ENCODE results near the gene PCGF3. TPM values are rescaled to one million over a fixed set of nuclear protein-coding genes. Genes with fewer than 3 reads are reported as not detected.
"Not testable (repeated sequence)": the region's sequence is repeated elsewhere in the genome, so short reads cannot be mapped to it uniquely, and the experiment has no call there.

PCGF3 gene
- total RNA-seq, 2 experiments from 2014 or later: 51.5 to 52.1 TPM

DNA sequence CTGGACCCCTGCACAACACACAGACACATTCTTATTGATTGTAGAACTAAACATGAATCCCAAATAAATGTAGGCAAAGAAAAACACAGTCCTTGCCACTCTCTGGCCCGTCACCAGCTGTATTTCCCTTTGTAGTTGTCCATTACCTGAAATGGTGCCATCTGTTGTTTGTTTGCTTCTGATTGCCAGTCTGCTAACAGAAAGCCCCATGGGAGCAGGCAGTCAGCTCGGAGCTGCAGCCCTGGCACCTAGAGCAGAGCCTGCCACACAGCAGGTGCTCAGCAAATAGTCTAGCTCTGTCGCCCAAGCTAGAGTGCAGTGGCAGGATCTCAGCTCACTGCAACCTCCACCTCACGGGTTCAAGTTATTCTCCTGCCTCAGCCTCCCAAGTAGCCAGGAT lies 91.4 kb downstream of the PCGF3 start:
- Mint-ChIP-seq H3K27ac (no peak overlapping the region), H3K36me3 (ENCODE audit: low read depth) (no peaks in the 10 kb centered on the region), H3K4me1 (peaks cover 38% of the 10 kb centered on the region), H3K27me3 (peaks cover 32% of the 10 kb centered on the region), H3K9me3 (peaks cover 7% of the 10 kb centered on the region), H3K4me3 (no peak overlapping the region)
- CTCF ChIA-PET: no interaction called here
- POLR2A ChIA-PET: interaction anchor here (3.0 kb wide), 1 partner anchor 14 kb away, joined by 18 read pairs; no protein-coding TSS in a partner anchor
- no peak for DNase-seq

GRCh38 chr4:801436-802124 lies 95.9 kb downstream of the PCGF3 start:
- Mint-ChIP-seq H3K27me3 (peaks cover 20% of the 10 kb centered on the region), H3K9me3 (peaks cover 19% of the 10 kb centered on the region), H3K36me3 (ENCODE audit: low read depth) (no peaks in the 10 kb centered on the region), H3K4me3 (no peak overlapping the region), H3K4me1 (peaks cover 19% of the 10 kb centered on the region), H3K27ac (no peak overlapping the region)
- DNase-seq: no peak
- CTCF ChIA-PET: no interaction called here
- POLR2A ChIA-PET: no interaction called here

- Mint-ChIP-seq H3K36me3 (ENCODE audit: low read depth) (no peaks in the 10 kb centered on the region), H3K4me1 (peaks cover 13% of the 10 kb centered on the region), H3K4me3 (no peak overlapping the region), H3K9me3 (peaks cover 19% of the 10 kb centered on the region), H3K27ac (no peak overlapping the region), H3K27me3 (peaks cover 20% of the 10 kb centered on the region)
- DNase-seq: no peak
- CTCF ChIA-PET: no interaction called here
- POLR2A ChIA-PET: no interaction called here
These were observed 98.3 kb downstream of the PCGF3 start for GRCh38 chr4:803884-804283.

DNA sequence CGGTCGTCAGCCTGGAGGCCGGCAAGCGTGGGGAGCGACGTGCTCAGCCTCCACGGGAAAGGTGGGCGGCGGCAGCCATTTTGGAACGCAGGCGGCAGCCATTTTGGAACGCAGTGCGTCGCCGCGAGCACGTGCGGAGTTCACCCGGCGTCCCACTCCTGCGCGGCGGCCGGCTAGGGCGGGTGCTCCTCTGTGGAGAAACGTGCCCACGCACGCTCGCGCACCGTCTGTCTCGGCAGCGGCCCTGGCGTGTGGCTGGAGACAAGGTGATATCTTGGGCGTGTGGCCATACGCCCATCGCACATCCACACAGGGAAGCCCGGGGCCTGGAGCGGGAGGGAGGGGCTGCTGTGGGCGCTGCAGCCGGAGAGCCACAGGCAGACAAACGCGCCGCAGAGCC lies 99.2 kb downstream of the PCGF3 start:
- no peak overlapping the region for H3K4me3 Mint-ChIP-seq
- no peak overlapping the region for H3K27ac Mint-ChIP-seq
- H3K27me3 Mint-ChIP-seq: peaks cover 20% of the 10 kb centered on the region
- no peak for DNase-seq
- no peaks in the 10 kb centered on the region for H3K36me3 Mint-ChIP-seq (ENCODE audit: low read depth)
- POLR2A ChIA-PET: no interaction called here
- H3K4me1 Mint-ChIP-seq: peaks cover 4% of the 10 kb centered on the region
- H3K9me3 Mint-ChIP-seq: peaks cover 19% of the 10 kb centered on the region
- CTCF ChIA-PET: no interaction called here

GRCh38 chr4:806979-807378 lies 101.3 kb downstream of the PCGF3 start:
- Mint-ChIP-seq H3K27me3 (peaks cover 22% of the 10 kb centered on the region), H3K9me3 (peaks cover 13% of the 10 kb centered on the region)
- POLR2A ChIA-PET; H3K27ac Mint-ChIP-seq; H3K4me1 Mint-ChIP-seq; H3K36me3 Mint-ChIP-seq (ENCODE audit: low read depth); DNase-seq; H3K4me3 Mint-ChIP-seq; CTCF ChIA-PET: not testable (repeated sequence)

DNA sequence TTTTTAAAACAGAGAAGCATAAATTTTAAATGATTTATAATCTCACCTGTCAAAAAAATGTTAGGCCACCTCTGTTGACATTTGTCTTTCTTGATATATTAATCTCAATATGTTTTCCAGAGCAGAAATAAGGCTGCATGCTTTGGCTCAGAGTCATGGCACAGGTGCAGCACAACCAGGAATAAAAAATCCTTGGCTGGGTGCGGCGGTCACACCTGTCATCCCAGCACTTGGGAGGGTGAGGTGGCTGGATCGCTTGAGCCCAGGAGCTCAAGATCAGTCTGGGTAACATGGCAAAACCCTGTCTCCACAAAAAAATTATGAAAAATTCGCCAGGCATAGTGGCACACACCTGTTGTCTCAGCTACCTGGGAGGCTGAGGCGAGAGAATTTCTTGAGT lies 102.2 kb downstream of the PCGF3 start:
- peaks cover 9% of the 10 kb centered on the region for H3K9me3 Mint-ChIP-seq
- no peak overlapping the region for H3K4me3 Mint-ChIP-seq
- H3K4me1 Mint-ChIP-seq: no peaks in the 10 kb centered on the region
- ChIA-PET POLR2A (no interaction called here), CTCF (no interaction called here)
- H3K27ac Mint-ChIP-seq: no peak overlapping the region
- no peaks in the 10 kb centered on the region for H3K36me3 Mint-ChIP-seq (ENCODE audit: low read depth)
- no peak for DNase-seq
- peaks cover 29% of the 10 kb centered on the region for H3K27me3 Mint-ChIP-seq

GRCh38 chr4:808860-809570 lies 103.4 kb downstream of the PCGF3 start:
- ChIA-PET CTCF (no interaction called here), POLR2A (no interaction called here)
- Mint-ChIP-seq H3K9me3 (peaks cover 6% of the 10 kb centered on the region), H3K27me3 (peaks cover 40% of the 10 kb centered on the region), H3K4me3 (no peak overlapping the region), H3K36me3 (ENCODE audit: low read depth) (no peaks in the 10 kb centered on the region), H3K4me1 (no peaks in the 10 kb centered on the region), H3K27ac (no peak overlapping the region)
- DNase-seq: no peak

DNA sequence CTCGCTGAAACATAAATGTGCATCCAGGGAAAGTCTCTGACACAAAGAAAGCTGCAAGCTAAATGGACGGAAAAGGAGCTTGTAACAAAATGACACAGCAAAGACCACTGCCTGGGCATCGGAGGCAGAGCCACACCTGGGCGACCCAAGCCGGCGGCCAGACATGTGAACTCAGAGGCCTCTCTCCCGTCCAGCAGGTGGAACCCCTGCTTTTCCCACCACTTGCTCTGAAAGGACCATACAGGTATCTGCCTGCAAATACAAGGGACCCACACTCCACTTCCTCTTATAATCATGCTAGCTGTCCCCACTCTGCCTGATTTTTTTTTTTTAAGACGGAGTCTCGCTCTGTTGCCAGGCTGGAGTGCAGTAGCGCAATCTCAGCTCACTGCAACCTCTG lies 108.3 kb downstream of the PCGF3 start:
- H3K27ac Mint-ChIP-seq: no peak overlapping the region
- H3K36me3 Mint-ChIP-seq (ENCODE audit: low read depth): no peaks in the 10 kb centered on the region
- peaks cover 41% of the 10 kb centered on the region for H3K27me3 Mint-ChIP-seq
- POLR2A ChIA-PET: no interaction called here
- no peak for DNase-seq
- H3K9me3 Mint-ChIP-seq: no peaks in the 10 kb centered on the region
- no peak overlapping the region for H3K4me3 Mint-ChIP-seq
- CTCF ChIA-PET: no interaction called here
- H3K4me1 Mint-ChIP-seq: no peaks in the 10 kb centered on the region

DNA sequence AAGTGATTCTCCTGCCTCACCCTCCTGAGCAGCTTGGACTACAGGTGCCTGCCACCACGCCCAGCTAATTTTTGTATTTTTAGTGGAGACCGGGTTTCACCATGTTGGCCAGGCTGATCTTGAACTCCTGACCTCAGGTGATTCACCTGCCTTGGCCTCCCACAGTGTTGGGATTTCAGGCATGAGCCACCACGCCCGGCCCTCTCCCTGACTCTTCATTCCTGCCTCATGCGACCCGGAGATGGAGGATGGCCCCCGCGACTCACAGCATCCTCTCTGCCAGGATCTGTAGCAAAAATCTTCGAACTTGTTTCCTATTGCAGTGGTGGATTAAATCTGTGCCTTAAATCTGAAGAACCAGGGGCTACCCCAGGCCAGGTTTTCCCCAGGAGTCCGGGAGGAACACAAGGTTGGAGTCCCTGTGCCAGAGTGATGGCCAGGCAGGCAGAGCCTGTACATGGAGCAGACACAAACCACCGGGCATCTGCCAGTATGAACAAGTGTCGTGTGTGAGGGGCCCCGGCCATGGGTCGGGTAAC lies 108.7 kb downstream of the PCGF3 start:
- Mint-ChIP-seq H3K27me3 (peaks cover 41% of the 10 kb centered on the region), H3K36me3 (ENCODE audit: low read depth) (no peaks in the 10 kb centered on the region), H3K27ac (no peak overlapping the region), H3K4me1 (no peaks in the 10 kb centered on the region), H3K9me3 (no peaks in the 10 kb centered on the region), H3K4me3 (no peak overlapping the region)
- DNase-seq: no peak
- POLR2A ChIA-PET: no interaction called here
- CTCF ChIA-PET: interaction anchor here (1.5 kb wide), 1 partner anchor 71 kb away, joined by 4 read pairs; no protein-coding TSS in a partner anchor

DNA sequence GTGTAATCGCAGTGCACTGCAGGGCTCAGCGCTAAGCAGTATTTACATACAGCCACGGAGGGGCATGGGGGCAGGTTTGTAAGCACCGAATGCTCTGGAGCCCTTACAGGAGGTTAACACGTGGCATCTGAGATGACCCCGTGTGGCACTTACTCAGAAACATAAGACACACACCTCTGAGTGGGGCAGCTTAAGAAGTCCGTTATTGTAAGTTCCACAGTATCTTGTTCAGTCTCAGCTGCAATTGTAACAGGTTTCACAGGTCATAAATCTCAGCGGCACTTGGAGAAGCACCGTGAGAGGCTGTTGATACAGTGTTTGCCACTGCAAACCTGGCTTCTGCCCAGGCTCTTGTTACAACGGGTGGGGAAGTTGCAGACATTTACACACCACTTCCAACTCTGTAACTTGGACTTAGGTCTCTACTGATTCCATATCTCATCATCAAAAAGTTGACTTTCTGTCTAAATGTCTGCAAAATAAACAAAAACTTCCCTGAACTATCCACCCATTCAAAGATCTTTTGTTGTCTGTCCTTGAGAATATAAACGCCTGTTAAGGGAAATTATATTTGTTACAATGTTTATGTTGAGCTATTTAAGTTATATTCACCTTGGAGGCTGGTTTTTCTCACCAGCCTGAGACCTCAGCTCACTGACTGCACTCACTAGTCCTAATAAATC lies 110.0 kb downstream of the PCGF3 start:
- peaks cover 41% of the 10 kb centered on the region for H3K27me3 Mint-ChIP-seq
- CTCF ChIA-PET: interaction anchor here (0.6 to 1.5 kb wide), 4 partner anchors 20 to 241 kb away, joined by 3 to 4 read pairs (median 4); no protein-coding TSS in a partner anchor
- H3K4me3 Mint-ChIP-seq: no peak overlapping the region

GRCh38 chr4:818106-818921 lies 112.7 kb downstream of the PCGF3 start:
- DNase-seq: no peak
- H3K9me3 Mint-ChIP-seq: no peaks in the 10 kb centered on the region
- H3K27me3 Mint-ChIP-seq: peaks cover 40% of the 10 kb centered on the region
- no peak overlapping the region for H3K27ac Mint-ChIP-seq
- CTCF ChIA-PET: no interaction called here
- POLR2A ChIA-PET: no interaction called here
- no peak overlapping the region for H3K4me3 Mint-ChIP-seq
- no peaks in the 10 kb centered on the region for H3K36me3 Mint-ChIP-seq (ENCODE audit: low read depth)
- H3K4me1 Mint-ChIP-seq: no peaks in the 10 kb centered on the region

More for the DNA sequence above, 110.0 kb downstream of the PCGF3 start:
- Mint-ChIP-seq H3K27ac (no peak overlapping the region), H3K36me3 (ENCODE audit: low read depth) (no peaks in the 10 kb centered on the region), H3K4me1 (no peaks in the 10 kb centered on the region), H3K9me3 (no peaks in the 10 kb centered on the region)
- POLR2A ChIA-PET: no interaction called here
- no peak for DNase-seq

- POLR2A ChIA-PET: no interaction called here
- H3K27me3 Mint-ChIP-seq: peaks cover 36% of the 10 kb centered on the region
- no peak overlapping the region for H3K4me3 Mint-ChIP-seq
- H3K27ac Mint-ChIP-seq: no peak overlapping the region
- DNase-seq: no peak
- no peaks in the 10 kb centered on the region for H3K4me1 Mint-ChIP-seq
- CTCF ChIA-PET: no interaction called here
- no peaks in the 10 kb centered on the region for H3K36me3 Mint-ChIP-seq (ENCODE audit: low read depth)
- H3K9me3 Mint-ChIP-seq: no peaks in the 10 kb centered on the region
These were observed 114.0 kb downstream of the PCGF3 start for GRCh38 chr4:819401-820229.
